Measurements from ENCODE around the gene ARMS2.

The ARMS2 gene

GRCh38 chr10:122454071-122454470 lies 382 bp upstream of the ARMS2 start:
- DNase-seq (ENCODE audit: low spot score) = no peak

GRCh38 chr10:122455376-122456079 lies 1.1 kb downstream of the ARMS2 start:
- DNase-seq (ENCODE audit: low spot score) = no peak

GRCh38 chr10:122457934-122458333 lies 3.5 kb downstream of the ARMS2 start:
- DNase-seq (ENCODE audit: low spot score) = no peak

- DNase-seq (ENCODE audit: low spot score) = no peak
Observed at GRCh38 chr10:122458693-122459092, 4.2 kb downstream of the ARMS2 start.

GRCh38 chr10:122459561-122460273 lies 5.3 kb downstream of the ARMS2 start:
- DNase-seq (ENCODE audit: low spot score) = no peak

GRCh38 chr10:122460891-122461293 lies 6.4 kb downstream of the ARMS2 start:
- no peak for DNase-seq (ENCODE audit: low spot score)

- peak; percentile 79 for DNase-seq (ENCODE audit: low spot score)
Observed at GRCh38 chr10:122461367-122461728, 6.9 kb downstream of the ARMS2 start, which contains the start of gene HTRA1. Gene HTRA1, plus strand, starts transcription at chr10:122461553. Its CDS starts 100 bp downstream, at chr10:122461653.

GRCh38 chr10:122461729-122462532 lies 7.5 kb downstream of the ARMS2 start:
- DNase-seq (ENCODE audit: low spot score) = no peak

- no peak for DNase-seq (ENCODE audit: low spot score)
Observed at GRCh38 chr10:122462533-122463465, 8.3 kb downstream of the ARMS2 start.

- no peak for DNase-seq (ENCODE audit: low spot score)
Observed at GRCh38 chr10:122463466-122464249, 9.2 kb downstream of the ARMS2 start.

GRCh38 chr10:122464250-122464510 lies 9.7 kb downstream of the ARMS2 start:
- DNase-seq (ENCODE audit: low spot score) = no peak

- DNase-seq (ENCODE audit: low spot score) = no peak
Observed at GRCh38 chr10:122464586-122464985, 10.1 kb downstream of the ARMS2 start.

GRCh38 chr10:122465401-122466040 lies 11.1 kb downstream of the ARMS2 start:
- no peak for DNase-seq (ENCODE audit: low spot score)

GRCh38 chr10:122466951-122467381 lies 12.5 kb downstream of the ARMS2 start:
- DNase-seq (ENCODE audit: low spot score) = no peak

- no peak for DNase-seq (ENCODE audit: low spot score)
Observed at GRCh38 chr10:122467701-122468100, 13.2 kb downstream of the ARMS2 start.

GRCh38 chr10:122468307-122468925 lies 14.0 kb downstream of the ARMS2 start:
- DNase-seq (ENCODE audit: low spot score) = no peak

- DNase-seq (ENCODE audit: low spot score) = peak; percentile 89
Observed at GRCh38 chr10:122468926-122469781, 14.7 kb downstream of the ARMS2 start.

GRCh38 chr10:122469848-122470247 lies 15.4 kb downstream of the ARMS2 start:
- DNase-seq (ENCODE audit: low spot score) = no peak

GRCh38 chr10:122471531-122472177 lies 17.2 kb downstream of the ARMS2 start:
- peak; percentile 47 for DNase-seq (ENCODE audit: low spot score)
